ENCODE data around the gene SETD1A.

Gene SETD1A

DNA sequence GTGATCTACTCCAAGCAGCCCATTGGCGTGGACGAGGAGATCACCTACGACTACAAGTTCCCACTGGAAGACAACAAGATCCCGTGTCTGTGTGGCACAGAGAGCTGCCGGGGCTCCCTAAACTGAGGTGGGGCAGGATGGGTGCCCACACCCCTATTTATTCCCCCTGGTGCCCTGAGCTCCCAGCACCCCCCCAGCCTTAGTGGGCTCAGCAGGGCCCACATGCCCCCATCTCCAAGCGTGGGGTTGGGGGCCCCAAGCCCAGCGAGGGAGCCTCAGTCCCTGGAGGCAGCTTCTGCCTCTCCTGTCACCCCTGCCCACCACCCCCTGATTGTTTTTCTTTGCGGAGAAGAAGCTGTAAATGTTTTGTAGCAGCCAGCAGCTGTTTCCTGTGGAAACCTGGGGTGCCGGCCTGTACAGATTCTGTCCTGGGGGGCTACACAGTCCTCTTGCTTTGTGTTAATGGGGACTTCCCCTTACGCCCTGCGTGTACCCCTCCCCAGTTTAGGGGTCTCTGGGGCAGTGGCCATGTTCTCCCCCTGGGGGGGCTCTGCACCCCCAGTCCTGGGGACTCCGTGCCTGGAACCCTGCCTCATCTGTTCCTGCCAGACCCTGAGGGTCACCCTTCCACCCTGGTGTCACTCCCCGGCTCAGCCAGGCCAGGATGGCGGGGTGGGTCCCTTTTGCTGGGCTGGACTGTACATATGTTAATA is 26.5 kb downstream of the SETD1A start:
- no peak for DNase-seq

DNA sequence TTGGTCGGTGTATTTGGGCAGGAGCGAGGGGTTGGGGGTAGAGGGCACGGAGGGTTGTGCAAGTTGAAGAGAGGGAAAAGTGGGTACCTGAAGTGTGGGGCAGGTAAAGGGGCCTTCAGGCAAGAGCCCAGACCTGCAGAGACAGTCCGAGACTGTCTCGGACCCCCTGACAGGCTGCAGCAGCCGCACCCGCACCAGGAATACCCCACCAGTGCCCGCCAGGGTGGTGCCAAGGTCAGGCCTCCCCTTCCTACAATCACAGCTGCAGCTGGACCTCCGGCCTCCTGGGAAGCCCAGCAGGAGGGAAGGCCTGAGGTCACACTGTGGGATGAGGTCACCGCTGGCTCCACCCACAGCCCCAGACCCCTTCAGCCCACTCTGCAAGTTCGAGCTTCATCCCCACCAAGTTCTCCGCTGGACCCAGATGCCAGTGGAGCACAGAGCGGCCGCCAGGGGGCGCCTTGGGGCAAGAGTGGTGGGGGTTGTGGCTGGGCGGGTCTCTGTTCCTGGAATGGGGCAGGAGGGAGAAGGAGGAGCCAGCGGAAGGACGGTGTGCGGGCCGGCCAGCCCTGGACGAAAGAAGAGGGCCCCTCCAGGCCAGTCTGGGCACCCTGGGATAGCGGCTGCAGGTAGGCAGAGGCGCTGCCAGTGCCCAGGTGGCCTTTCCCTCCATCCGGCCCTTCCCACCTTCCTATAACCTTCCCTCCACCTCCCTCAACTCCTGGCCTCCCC is 27.3 kb downstream of the SETD1A start, which contains the start of gene HSD3B7:
Gene HSD3B7 (plus strand): TSS at position 539 of the 732 bp plus-strand sequence. CDS start 452 bp downstream, outside the sequence.
- peak; percentile 88 to 92 for DNase-seq

DNA sequence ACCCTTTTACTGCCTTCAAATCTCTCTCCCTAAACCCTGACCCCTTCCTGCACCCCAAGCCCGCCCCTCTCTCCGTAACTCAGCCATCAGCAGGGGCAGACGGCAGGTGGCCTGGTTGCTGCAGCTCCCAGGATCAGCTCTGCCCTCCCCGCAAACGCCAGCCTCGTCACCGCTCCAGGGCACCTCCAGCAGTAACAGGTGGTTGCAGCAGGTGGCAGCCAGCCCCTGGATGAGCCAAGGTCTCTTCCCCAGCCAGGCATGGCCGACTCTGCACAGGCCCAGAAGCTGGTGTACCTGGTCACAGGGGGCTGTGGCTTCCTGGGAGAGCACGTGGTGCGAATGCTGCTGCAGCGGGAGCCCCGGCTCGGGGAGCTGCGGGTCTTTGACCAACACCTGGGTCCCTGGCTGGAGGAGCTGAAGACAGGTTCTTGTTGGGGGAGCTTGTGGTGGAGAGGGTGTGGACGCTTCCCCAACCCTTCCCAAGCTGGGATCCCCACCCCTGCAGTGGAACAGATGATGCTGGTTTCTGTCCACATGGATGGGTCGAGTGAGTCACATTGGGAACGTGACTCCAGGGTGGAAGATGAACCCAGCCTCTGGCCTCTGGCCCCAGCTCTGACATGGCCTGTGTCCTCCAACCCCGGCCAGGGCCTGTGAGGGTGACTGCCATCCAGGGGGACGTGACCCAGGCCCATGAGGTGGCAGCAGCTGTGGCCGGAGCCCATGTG is 28.0 kb downstream of the SETD1A start:
- DNase-seq = no peak

DNA sequence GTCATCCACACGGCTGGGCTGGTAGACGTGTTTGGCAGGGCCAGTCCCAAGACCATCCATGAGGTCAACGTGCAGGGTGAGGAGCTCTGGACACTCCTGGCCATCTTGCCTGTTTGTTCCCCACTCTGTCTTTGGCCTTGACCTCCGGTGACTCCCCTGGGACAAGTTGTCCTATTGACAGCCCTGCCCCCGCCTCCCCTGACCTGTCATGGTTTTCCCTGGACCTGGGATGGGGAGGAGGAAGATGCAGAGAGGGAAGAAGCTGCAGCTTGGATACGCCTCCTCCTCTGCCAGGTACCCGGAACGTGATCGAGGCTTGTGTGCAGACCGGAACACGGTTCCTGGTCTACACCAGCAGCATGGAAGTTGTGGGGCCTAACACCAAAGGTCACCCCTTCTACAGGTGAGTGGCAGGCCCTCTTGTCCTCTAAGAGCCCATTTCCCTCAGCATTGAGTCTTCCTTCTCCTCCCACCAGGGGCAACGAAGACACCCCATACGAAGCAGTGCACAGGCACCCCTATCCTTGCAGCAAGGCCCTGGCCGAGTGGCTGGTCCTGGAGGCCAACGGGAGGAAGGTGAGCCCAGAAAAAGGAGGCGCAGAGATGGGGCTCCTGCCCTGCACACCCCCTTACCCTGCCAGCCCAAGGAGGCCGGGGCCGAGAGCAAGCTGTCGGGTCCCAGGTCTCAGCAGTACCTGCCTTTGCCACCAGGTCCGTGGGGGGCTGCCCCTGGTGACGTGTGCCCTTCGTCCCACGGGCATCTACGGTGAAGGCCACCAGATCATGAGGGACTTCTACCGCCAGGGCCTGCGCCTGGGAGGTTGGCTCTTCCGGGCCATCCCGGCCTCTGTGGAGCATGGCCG is 28.8 kb downstream of the SETD1A start:
- DNase-seq = no peak

DNA sequence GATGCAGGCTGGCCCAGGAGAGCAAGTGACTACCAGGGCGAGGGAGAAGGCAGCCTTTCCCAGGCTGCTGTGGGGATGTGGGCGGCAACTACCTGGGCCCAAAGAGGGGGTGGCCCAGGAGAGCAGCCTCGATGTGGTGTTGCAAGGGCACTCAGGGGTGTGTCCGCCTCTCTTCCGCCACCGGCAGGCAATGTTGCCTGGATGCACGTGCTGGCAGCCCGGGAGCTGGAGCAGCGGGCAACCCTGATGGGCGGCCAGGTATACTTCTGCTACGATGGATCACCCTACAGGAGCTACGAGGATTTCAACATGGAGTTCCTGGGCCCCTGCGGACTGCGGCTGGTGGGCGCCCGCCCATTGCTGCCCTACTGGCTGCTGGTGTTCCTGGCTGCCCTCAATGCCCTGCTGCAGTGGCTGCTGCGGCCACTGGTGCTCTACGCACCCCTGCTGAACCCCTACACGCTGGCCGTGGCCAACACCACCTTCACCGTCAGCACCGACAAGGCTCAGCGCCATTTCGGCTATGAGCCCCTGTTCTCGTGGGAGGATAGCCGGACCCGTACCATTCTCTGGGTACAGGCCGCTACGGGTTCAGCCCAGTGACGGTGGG is 30.1 kb downstream of the SETD1A start:
- DNase-seq = no peak

DNA sequence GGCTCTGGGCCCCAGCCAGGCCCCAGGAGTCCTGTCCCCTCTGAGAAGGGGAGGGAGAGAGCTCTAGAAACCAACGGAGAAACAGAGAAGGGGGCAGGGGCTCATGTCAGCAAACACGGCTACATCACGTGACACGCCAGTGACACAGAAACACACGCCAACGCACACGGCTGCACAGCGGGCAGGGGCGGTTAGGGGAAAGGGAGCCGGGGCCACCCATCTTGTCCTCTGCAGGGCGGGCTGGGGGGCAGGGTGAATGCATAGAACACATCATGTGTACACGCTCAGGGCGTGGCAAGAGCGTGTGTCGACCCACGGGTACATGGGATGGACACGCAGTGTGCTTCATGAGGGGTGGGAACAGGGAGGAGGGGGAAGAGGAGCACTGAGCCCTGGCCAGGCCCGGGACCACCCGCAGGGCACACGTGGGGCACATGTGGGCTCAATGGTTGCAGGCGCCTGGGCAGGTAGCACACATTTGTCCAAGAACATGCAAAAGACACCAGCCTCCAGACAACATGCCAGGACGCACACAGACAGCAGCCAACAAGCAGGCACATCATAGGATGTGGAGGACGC is 32.0 kb downstream of the SETD1A start:
- no peak for DNase-seq

DNA sequence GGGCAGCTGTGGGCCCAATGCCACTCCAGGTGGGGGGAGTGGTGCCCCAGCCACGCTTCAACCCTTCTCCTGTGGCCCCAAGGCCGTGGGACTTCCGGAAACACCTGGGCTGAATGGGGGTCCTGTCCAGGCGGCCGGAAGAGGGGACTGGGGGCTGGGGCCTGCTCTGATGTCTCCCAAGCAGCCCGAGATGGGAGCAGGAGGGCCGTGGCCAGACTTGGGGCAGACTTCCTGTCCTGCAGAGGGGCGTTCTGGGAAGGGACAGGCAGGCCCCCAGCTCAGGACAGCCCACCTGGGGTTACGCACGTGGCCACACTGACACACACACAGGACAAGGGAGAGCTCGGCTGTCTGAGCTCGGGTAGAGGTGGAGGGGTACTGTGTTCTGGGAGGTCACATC is 32.6 kb downstream of the SETD1A start:
- DNase-seq = no peak

DNA sequence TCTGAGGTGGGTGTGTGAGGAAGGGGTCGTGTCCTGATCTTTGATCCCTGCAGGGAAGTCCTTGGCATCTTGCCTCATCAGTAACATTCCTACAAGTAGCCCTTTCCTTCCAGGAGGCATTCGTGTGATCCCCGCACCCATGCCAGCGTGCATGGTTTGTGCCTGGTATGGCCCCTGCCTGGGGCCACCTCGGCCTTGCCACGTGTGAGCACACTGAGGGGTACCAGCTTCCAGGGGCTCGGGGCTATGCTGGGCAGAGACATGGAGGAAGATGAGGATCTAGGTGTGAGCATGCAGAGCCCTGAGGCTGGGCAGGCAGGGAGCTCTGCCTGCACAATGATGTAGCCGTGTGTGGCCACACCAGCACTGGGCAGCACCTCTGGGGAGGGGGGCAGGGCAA is 33.5 kb downstream of the SETD1A start:
- DNase-seq = no peak

DNA sequence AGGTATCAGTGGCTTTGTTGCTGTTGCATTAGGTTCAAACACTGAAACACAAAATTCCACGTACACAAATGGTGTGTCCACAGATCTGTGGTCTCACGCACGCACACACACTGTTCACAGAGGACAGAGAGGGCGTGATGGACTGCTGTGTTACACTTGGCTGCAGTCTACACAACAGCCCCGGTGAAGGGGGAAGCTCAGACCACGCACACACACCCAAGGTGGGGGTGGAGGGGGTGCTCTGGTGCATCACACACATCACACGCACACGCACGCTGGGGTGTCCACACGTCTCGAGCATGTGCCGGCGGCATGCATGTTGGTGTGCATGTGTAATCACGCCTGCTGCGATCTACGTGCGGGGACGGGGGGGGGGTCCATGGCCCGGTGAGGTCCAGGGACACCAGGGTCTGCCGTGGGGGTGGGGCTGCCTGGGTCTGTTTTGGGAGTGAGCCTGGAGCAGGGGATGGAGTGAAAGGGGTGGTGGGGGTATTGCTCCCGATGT is 34.8 kb downstream of the SETD1A start:
- DNase-seq = no peak

DNA sequence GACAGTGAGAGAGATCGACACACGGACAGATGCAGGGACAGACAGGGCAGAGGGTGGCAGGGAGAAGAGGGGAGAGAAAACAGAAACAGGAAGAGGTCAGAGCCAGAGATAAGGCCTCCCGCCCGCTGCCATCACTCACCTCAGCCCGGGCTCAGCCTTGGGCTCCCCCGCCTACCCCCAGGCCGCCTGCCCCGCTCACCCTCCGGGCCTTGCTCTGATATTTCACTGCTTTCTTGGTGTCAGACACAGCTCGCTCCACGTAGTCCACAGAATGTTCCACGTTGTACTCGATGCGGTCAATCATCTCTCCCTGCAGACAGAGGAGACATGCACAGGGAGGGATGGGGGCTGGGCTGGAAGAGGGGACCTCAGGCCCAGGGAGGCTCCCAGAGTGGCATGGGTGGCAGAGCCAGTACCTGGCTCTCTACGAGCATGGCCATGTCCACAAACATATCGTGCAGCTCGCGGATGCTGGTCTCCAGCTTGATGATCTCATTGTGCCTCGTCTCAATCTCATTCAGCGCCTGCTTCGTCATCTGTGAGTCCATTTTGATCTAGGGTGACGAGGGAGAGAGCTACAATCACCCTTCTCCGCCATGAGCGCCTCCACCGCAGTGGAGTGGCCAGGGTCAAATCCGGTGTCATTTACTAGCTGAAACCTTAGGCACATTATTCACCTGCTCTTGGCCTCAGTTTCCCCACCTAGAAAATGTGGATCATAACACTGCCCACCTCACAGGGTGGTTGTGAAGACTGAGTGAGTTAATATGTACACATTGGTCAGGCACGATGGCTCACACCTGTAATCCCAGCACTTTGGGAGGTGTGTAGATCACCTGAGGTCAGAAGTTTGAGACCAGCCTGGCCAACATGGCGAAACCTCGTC is 35.6 kb downstream of the SETD1A start:
- no peak for DNase-seq

DNA sequence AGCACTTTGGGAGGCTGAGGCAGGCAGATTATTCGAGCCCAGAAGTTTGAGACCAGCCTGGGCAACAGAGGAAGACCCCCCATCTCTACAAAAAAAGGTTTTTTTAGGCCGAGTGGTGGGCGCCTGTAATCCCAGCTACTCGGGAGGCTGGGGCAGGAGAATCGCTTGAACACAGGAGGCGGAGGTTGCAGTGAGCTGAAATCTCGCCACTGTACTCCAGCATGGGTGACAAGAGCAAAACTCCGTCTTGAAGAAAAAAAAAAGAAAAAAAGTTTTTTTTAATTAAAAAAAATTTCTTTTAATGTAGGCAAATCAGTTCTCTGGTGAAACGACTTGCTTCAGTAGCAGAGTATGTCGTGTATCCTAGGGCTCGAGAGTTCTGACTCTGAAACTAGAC is 38.4 kb downstream of the SETD1A start:
- DNase-seq = no peak

DNA sequence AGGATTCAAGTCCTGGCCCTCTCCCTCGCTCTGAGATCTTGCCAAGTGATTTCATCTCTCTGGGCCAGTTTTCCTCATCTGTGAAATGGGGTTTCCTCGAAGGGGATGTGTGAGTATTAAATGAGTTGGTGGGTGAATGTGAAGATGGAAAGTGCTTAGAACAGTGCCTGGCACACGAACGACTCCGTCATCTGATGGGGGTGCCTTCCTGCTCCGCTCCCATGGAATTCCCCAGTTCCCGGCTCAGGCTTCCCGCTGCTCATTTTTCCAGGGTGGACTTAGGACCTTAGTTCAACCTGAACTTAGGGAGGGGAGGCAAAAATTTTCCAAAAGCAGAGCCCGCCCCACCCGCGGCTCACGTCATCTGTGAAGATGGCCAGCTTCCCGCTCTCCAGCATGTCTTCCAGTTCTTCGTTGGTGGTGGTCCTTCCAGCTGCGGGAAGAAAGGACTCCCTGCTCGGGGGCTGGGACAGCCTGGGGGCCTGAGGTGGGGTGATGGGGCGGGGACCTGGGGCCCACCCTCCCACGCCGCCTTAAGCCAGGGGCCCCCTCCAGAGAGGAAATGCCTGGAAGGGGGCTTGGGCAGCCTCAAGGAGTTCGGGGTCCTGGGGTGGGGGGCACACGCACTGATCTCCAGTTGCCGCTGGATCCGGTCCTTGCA is 38.9 kb downstream of the SETD1A start:
- DNase-seq = no peak

DNA sequence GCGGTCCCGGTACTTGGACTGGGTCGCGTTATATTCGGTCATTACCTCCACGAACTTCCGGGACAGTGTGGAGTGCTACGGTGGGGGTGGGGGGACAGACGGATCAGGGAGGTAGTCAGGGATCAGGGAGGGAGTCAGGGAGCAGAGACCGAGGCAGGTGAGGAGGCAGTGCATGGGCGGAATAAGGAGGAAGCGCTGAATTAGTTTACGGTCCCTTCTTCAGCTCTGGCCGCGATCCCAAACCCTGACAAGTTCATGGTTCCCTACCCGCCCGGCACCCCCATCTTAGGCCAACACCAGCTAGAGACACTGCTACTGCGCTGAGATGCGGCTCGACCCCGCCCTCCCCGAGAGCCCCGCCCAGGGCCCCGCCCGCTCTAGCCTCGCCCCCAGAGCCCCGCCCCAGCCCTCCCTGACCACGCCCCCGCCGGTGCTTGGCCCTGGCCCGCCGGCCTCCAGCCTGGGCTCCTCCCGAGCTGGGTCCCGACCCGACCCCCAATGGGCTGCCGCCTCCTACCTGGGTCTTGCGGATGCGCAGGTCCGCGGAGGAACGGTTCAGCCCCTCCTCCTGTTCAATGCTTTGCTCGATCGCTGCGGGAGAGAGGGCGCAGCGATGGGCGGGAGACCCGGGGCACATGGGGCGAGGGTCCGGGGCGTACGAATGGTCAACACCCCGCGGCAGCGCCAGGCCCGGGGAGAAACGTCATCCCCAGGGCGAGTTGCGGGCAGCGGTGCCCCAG is 39.6 kb downstream of the SETD1A start:
- DNase-seq = peak; percentile 76 to 86

DNA sequence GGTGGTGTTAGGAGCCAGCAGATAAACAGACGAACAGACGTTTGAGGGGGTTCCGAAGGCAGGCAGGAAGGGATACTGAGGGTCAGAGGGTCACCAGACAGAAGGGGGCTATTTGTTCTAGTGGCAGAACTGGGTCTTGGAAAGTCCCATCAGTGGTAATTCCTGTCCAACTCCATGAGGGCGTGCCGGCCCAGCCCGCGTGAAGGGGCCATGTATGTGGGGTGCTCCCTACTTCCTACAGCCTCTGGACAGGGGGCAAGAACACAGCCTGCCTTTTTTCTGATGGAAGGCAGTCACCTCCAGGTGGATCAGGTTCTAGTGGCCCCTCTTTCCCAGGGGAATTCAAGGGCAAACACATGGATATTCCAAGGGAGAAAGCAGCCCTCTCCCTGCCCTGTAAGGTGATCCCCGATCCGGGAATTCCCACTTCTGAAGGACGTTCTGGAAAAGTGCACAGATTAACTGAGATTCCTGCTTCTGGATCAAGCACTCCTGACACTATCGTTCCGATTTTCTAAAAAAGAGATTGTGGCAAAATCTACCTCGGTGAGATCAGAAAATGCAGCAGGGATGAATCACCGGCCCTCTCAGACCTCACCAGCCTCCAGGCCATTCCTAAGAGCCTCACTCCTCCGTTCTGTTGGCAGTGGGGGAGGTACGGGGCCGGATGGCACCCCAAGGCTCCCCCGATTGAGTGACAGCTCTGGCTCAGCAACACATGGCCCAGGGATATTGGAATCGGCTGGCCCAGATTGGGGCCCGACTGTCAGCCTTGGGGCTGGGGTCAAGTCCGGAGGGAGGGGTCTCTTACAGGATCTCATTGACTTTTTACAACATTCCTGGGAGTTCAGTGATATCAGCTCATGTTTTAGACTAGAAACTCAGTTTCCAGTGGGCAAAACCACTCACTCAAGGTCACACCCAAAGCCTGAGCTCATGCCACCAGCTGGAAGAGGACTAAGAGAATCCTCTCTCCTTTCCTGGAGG is 40.5 kb downstream of the SETD1A start:
- no peak for DNase-seq

DNA sequence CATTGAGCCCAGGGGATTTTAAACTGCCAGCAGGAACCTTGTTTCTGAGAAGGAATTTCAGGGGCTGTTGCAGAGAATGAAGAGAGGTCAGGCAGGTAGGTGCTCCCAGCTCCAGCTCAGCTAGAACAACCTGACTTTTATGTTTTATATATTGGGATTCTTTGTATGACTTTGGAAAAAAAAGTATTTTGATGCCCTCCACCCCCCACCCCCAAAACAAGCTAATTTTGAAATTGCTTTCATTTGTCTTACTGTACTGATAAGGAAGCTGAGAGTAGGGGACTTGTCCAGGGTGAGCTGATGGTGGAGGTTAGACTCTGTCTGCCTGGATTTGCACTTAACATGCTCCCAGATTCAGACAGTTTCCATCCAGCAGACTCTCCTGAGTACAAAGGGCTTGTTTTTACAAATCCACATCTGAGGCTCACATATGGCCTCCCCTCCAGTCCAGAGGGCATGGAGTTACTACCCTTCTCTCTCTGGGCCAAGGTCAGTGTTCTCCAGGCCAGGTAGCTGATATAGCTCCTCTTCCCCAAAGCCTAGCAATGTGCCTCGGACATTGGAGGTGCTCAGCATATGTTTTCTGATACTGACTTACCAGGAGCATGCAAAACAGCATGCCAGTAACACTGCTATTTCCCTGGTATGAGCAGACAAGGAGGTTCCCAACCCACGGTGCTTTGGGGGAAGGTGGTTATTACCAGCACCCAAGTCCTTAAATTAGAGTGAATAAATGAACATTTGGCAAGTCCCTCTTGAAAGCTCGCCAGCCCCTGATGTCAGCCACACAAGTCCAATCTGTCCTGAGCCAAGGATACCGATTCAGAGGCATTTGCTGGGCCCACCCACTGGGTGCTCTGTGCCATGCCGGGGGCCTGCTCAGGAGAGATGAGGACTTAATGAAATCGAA is 41.6 kb downstream of the SETD1A start:
- DNase-seq = no peak

DNA sequence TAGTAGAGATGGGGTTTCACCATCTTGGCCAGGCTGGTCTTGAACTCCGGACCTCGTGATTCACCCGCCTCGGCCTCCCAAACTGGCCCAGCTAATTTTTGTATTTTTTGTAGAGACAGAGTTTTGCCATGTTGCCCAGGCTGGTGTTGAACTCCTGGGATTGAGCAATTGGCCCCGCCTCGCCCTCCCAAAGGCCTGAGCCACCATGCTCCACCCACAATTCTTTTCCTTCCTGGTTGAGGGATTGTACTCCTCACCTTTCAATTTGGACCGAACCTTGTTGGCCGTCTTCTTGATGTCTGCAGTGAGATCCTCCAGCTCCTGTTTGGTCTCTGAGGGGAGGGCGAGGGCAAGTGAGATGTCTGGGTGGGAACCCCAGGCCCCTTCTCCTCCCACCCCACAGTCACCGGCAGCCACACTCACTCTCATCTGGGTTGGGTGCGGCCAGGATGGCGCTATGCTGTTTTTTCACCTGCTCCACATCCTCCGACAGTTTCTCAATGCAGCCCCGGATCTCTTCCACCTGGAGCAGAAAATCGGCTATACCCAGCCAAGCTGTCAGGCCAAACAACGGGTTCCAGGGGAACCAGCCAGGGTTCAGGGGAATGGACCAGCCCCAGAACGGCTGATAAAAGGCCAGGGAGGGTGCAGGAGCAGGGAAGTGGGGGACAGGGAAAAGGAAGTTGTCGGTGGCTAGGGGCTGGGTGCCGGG is 43.3 kb downstream of the SETD1A start:
- DNase-seq = no peak

Data from stimulated activated CD4-positive, alpha-beta T cell treated with anti-CD3 and anti-CD28 coated beads, Interleukin-2, amount 100 ng/mL, for 48 hours (primary cell).